ENCODE measurements around the gene GLCE.

The GLCE gene

DNA sequence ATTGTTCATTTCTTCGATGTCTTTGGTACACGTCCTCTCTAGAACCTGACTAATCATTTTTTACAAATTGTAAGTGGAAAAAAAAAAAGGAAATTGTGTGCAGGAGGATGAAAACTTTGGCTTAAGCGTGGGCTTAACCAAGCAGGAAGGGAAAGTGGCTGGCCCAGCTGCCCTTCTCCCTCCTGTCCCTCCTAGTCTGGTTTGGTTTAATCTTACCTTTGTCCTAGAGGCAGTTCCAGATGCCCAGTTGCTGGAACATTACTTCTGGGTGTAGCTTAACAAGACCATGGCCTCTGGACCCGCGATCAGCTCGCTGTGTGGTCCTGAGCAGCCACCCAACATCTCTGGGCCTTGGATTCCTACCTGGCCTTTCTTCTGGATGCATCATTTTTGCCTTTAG lies 153.7 kb downstream of the GLCE start:
- H3K9me3 ChIP-seq (ENCODE audit: control insufficient read depth, insufficient read depth, low read length), result no peaks in the 10 kb centered on the region
- no peaks in the 10 kb centered on the region for H3K36me3 ChIP-seq (ENCODE audit: control insufficient read depth, insufficient read depth, low read length)
- no peak overlapping the region for H3K9ac ChIP-seq (ENCODE audit: low read depth, low read length)
- H3K4me3 ChIP-seq (ENCODE audit: low read depth, low read length), result no peak overlapping the region
- no peak overlapping the region for H3K27ac ChIP-seq (ENCODE audit: low read depth, low read length)
- H3K4me1 ChIP-seq (ENCODE audit: control insufficient read depth, insufficient read depth, low read length), result peaks cover 9% of the 10 kb centered on the region
- no peaks in the 10 kb centered on the region for H3K27me3 ChIP-seq (ENCODE audit: control insufficient read depth, insufficient read depth, low read length)

DNA sequence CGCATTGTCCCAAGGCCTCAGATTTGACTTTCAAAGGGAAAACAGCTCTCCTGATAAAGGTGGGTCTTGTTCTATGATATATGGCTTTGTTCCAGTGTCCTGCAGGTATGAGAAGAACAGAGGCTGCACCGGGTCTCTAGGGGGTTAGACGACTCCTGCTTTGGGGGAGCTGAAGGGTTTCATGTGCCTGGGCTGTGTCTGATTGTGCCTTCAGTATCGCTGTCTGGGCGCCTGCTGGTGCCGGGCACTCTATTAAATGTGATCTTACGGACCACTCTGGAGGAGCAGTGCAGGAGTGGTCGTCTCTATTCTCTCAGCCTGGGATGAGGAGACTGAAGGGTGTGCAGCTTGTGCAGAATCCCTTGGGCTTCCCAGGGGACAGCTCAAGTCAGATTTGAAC lies 154.3 kb downstream of the GLCE start:
- Histone ChIP-seq H3K27ac (ENCODE audit: low read depth, low read length) (no peak overlapping the region), H3K4me1 (ENCODE audit: control insufficient read depth, insufficient read depth, low read length) (peaks cover 9% of the 10 kb centered on the region), H3K36me3 (ENCODE audit: control insufficient read depth, insufficient read depth, low read length) (no peaks in the 10 kb centered on the region), H3K4me3 (ENCODE audit: low read depth, low read length) (no peak overlapping the region), H3K9me3 (ENCODE audit: control insufficient read depth, insufficient read depth, low read length) (no peaks in the 10 kb centered on the region), H3K27me3 (ENCODE audit: control insufficient read depth, insufficient read depth, low read length) (no peaks in the 10 kb centered on the region), H3K9ac (ENCODE audit: low read depth, low read length) (no peak overlapping the region)

DNA sequence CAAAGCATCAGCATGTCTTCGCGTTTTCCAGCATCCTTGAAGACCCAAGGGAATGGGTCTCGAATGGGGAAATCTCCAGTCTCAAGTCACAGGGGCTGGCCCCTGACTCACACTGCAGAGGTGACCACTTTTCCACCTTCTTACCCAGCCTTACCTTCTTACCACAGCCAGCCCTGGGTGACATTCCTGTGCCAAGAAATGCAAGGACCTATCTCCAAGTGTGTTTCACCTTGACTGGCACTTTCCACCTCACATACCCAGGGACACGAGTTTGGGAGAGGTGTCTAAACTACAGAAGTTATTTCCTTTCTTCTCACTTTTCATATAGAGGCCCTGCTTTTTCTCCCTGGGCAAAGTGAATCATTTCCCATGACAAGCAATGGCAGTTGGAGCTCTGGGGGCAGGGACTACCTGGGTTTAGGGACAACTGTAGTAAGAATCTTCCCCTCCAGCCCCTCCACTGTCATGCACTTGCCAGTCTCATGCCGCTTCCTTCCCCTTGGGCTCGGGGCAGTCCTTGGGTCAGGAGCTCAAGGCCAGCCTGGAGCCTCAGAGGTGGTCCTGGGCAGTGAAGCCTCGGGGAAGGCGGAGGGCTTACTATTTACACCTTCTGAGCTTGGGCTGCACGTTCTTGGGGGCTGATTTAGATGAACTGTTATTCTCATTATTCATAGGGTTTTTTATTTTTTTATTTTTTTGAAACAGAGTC lies 155.1 kb downstream of the GLCE start:
- Histone ChIP-seq H3K4me1 (ENCODE audit: control insufficient read depth, insufficient read depth, low read length) (peaks cover 9% of the 10 kb centered on the region), H3K27ac (ENCODE audit: low read depth, low read length) (no peak overlapping the region), H3K27me3 (ENCODE audit: control insufficient read depth, insufficient read depth, low read length) (no peaks in the 10 kb centered on the region), H3K4me3 (ENCODE audit: low read depth, low read length) (no peak overlapping the region), H3K9me3 (ENCODE audit: control insufficient read depth, insufficient read depth, low read length) (no peaks in the 10 kb centered on the region), H3K36me3 (ENCODE audit: control insufficient read depth, insufficient read depth, low read length) (no peaks in the 10 kb centered on the region), H3K9ac (ENCODE audit: low read depth, low read length) (no peak overlapping the region)

DNA sequence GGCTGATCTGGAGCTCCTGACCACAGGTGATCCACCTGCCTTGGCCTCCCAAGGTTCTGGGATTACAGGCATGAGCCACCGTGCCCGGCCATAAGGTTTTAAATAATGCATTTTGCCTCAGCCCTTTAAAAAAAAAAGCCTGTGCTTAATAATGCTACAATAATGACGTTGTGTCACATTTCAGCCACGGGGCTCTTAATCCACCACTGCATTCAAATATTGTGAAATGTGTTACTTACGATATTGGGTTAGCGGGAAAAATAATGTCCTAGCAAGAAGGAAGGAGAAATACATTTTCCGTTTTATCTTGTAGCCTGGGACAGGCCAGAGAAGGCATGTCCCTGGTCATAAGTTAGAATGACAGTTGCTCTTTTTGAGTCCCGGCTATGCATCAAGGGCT lies 155.9 kb downstream of the GLCE start:
- Histone ChIP-seq H3K9me3 (ENCODE audit: control insufficient read depth, insufficient read depth, low read length) (no peaks in the 10 kb centered on the region), H3K36me3 (ENCODE audit: control insufficient read depth, insufficient read depth, low read length) (no peaks in the 10 kb centered on the region), H3K4me1 (ENCODE audit: control insufficient read depth, insufficient read depth, low read length) (peaks cover 9% of the 10 kb centered on the region), H3K4me3 (ENCODE audit: low read depth, low read length) (no peak overlapping the region), H3K27me3 (ENCODE audit: control insufficient read depth, insufficient read depth, low read length) (no peaks in the 10 kb centered on the region), H3K27ac (ENCODE audit: low read depth, low read length) (no peak overlapping the region), H3K9ac (ENCODE audit: low read depth, low read length) (no peak overlapping the region)

DNA sequence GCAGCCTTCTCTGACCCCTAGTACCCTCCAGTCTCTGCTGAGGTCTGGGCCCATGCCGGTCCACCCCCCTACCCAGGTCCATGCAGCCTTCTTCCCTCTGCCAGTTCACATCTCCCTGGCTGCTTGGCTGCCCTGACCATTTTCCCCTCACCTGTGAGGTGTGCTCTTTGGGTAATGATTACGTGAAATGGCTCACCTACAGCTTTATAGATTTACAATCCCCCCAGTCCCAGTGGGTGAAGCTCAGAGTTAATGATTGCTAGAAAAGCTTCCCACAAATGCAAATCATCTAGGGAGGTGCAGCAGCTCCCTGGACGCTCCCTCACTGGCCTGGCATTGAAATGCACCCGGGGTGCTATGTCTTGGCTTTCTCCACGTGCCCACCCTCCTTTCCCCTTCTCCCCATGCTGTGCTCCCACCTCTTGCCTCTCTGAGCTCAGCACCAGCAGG lies 157.0 kb downstream of the GLCE start:
- no peak overlapping the region for H3K4me3 ChIP-seq (ENCODE audit: low read depth, low read length)
- H3K9me3 ChIP-seq (ENCODE audit: control insufficient read depth, insufficient read depth, low read length), result no peaks in the 10 kb centered on the region
- H3K27me3 ChIP-seq (ENCODE audit: control insufficient read depth, insufficient read depth, low read length), result no peaks in the 10 kb centered on the region
- H3K4me1 ChIP-seq (ENCODE audit: control insufficient read depth, insufficient read depth, low read length), result peaks cover 9% of the 10 kb centered on the region
- H3K36me3 ChIP-seq (ENCODE audit: control insufficient read depth, insufficient read depth, low read length), result no peaks in the 10 kb centered on the region
- no peak overlapping the region for H3K9ac ChIP-seq (ENCODE audit: low read depth, low read length)
- no peak overlapping the region for H3K27ac ChIP-seq (ENCODE audit: low read depth, low read length)

DNA sequence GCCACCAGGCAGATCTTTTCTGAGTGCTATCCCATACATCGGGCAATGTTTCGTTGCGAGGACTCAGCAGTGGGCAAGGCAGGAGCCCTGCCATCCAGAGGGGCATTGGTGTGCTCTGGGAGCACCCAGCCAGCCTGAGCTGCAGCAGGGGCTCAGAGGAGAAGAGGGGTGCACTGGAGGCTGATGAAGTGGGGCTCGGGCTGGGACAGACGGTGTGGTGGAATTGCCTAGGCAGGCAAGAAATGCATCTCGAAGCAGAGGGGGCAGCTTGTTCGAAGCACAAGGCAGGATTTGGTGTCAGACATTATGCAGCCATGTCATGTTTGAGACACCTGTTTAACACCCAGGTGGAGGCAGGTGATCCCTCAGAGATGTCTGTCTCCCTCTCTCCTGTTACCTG lies 157.6 kb downstream of the GLCE start:
- H3K27me3 ChIP-seq (ENCODE audit: control insufficient read depth, insufficient read depth, low read length), result no peaks in the 10 kb centered on the region
- H3K9ac ChIP-seq (ENCODE audit: low read depth, low read length), result no peak overlapping the region
- H3K4me1 ChIP-seq (ENCODE audit: control insufficient read depth, insufficient read depth, low read length), result peaks cover 9% of the 10 kb centered on the region
- no peaks in the 10 kb centered on the region for H3K9me3 ChIP-seq (ENCODE audit: control insufficient read depth, insufficient read depth, low read length)
- H3K36me3 ChIP-seq (ENCODE audit: control insufficient read depth, insufficient read depth, low read length), result no peaks in the 10 kb centered on the region
- no peak overlapping the region for H3K4me3 ChIP-seq (ENCODE audit: low read depth, low read length)
- H3K27ac ChIP-seq (ENCODE audit: low read depth, low read length), result no peak overlapping the region

DNA sequence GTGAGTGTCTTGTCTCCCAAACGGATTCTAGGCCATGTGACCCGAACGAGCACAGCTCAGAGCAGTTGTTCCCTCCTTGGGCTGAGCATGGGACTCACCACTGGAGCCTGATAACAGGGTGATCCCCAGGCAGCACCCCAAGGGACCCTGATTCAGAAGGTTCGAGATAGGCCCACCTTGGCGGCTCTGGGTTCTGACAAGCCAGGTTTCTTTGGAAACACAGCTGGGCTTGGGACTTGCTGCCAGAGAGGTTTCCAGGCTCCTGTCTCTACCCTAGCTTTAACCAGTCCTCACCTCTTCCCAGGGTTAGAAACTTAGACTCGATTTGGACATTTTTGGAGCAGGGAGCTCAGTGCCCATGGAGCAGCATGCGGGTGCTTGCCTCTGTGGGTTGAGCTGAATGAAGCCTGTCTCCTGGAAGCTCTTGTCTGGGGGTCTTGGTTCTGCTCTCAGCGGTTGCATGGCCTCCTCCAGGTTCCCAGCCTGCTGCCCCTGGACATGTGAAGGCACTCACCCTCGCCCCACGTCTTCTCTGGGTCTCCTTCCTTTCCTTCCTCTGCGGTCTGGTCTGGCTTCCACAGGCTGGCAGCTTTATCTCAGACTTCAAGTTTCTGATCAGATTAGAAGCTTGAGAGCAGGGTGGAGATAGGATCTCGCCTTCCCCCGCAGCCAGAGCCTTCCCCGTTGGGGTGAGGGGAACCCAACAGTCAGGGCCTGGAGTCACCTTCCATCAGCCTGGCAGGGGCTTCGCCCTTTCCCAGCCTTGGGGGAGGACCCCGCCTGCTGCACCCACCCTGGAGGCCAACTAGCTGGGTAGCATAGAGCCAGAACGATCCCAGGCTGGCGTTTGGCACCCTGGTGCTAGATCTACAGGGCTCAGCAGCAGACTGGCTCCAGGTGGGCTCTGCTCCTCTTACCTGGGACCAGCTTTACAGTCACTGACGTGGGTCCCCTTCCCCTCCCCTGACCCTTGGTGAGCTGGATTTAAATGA lies 159.2 kb downstream of the GLCE start:
- Histone ChIP-seq H3K27ac (ENCODE audit: low read depth, low read length) (no peak overlapping the region), H3K27me3 (ENCODE audit: control insufficient read depth, insufficient read depth, low read length) (no peaks in the 10 kb centered on the region), H3K4me3 (ENCODE audit: low read depth, low read length) (no peak overlapping the region), H3K36me3 (ENCODE audit: control insufficient read depth, insufficient read depth, low read length) (no peaks in the 10 kb centered on the region), H3K4me1 (ENCODE audit: control insufficient read depth, insufficient read depth, low read length) (peaks cover 9% of the 10 kb centered on the region), H3K9me3 (ENCODE audit: control insufficient read depth, insufficient read depth, low read length) (no peaks in the 10 kb centered on the region), H3K9ac (ENCODE audit: low read depth, low read length) (no peak overlapping the region)

DNA sequence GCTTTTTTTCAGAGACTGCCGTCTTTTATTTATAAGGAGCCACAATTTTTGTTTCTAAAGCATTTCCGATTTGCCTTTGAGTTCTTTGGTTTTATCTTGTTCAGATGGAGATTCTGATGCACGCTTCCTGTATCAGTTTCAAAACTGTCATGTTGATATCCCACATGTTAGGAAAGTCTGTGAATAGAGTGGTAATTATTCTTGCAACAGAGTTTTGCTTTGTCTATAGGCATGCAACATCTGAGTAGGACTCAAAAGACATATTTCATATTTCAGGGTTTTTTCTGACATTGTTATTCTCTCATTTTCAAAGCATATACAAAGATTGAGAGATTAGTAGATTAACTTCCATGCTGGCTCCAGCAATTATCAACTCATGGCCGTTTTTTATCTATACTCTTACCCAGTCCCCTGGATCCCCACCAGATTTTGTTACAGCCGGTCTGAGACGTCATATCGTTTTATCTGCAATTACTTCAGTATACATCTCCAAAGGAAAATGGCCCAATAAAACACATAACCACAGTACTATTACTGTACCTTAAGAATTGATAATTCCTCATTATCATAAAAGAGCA lies 160.6 kb downstream of the GLCE start:
- no peaks in the 10 kb centered on the region for H3K9me3 ChIP-seq (ENCODE audit: control insufficient read depth, insufficient read depth, low read length)
- no peak overlapping the region for H3K4me3 ChIP-seq (ENCODE audit: low read depth, low read length)
- peaks cover 9% of the 10 kb centered on the region for H3K4me1 ChIP-seq (ENCODE audit: control insufficient read depth, insufficient read depth, low read length)
- H3K27ac ChIP-seq (ENCODE audit: low read depth, low read length), result no peak overlapping the region
- no peaks in the 10 kb centered on the region for H3K27me3 ChIP-seq (ENCODE audit: control insufficient read depth, insufficient read depth, low read length)
- no peak overlapping the region for H3K9ac ChIP-seq (ENCODE audit: low read depth, low read length)
- no peaks in the 10 kb centered on the region for H3K36me3 ChIP-seq (ENCODE audit: control insufficient read depth, insufficient read depth, low read length)

All from HUES48 (cell line).